Measurements from ENCODE around the gene ANGPTL7.

Gene ANGPTL7

GRCh38 chr1:11211461-11211860, 22.3 kb downstream of the ANGPTL7 start:
- no peak for DNase-seq

- DNase-seq = no peak
Observed at GRCh38 chr1:11211925-11212587, 22.9 kb downstream of the ANGPTL7 start.

GRCh38 chr1:11214698-11215380, 25.7 kb downstream of the ANGPTL7 start:
- DNase-seq = no peak

GRCh38 chr1:11215381-11216005, 26.3 kb downstream of the ANGPTL7 start:
- no peak for DNase-seq

GRCh38 chr1:11216074-11216473, 26.9 kb downstream of the ANGPTL7 start:
- no peak for DNase-seq

GRCh38 chr1:11227106-11228077, 38.2 kb downstream of the ANGPTL7 start:
- DNase-seq = no peak

- DNase-seq = no peak
Observed at GRCh38 chr1:11229203-11229602, 40.0 kb downstream of the ANGPTL7 start.

GRCh38 chr1:11233208-11233607, 44.1 kb downstream of the ANGPTL7 start:
- no peak for DNase-seq

GRCh38 chr1:11237356-11237755, 48.2 kb downstream of the ANGPTL7 start:
- no peak for DNase-seq

GRCh38 chr1:11238311-11238710, 49.2 kb downstream of the ANGPTL7 start:
- DNase-seq = no peak

GRCh38 chr1:11245248-11245647, 56.1 kb downstream of the ANGPTL7 start:
- no peak for DNase-seq

Measured in EL (cell line).